ENCODE measurements around the gene ACTL6B.

ACTL6B gene

DNA sequence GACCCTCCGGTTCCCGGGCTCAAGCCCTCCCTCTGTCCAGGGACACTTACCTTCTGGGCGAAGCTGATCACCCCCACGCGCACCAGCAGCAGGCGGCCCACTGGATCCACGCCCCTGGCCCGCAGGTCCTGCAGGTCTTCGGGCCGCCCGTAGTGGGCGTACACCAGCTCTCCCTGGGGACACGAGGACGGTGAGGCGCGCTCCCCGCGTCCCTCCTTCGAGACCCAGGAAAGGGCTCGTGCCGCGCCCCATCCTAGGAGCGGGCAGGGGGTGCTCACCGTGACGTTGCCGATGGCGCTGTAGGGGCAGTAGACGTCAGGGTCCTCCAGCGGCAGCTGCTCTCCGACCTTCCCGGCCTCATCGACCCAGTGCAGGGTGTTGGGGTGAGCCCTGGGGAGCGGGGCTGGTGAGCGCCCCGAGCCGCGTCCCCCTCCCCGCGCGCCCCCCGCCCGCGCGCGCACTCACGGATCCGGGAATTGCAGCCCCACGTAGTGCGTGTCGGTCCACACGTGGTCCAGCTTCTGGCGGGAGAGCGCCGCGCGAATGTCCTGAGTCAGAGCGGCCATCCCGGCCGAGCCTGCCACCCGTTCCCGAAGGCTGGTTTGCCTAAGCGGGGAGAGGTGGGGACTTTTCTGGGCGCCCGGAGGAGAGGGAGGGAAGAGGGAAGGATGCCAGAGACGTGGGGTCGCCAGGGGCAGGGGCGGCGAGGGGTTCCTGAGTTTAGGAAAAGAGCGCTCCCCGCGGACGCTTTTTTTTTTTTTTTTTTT, 23.1 kb downstream of the ACTL6B start:
- no peaks in the 10 kb centered on the region for H3K27me3 ChIP-seq (ENCODE audit: low read depth, low read length)
- no peaks in the 10 kb centered on the region for H3K36me3 ChIP-seq (ENCODE audit: control insufficient read depth in 1 of 2, insufficient read depth in 2 of 2, low read length in 2 of 2)

DNA sequence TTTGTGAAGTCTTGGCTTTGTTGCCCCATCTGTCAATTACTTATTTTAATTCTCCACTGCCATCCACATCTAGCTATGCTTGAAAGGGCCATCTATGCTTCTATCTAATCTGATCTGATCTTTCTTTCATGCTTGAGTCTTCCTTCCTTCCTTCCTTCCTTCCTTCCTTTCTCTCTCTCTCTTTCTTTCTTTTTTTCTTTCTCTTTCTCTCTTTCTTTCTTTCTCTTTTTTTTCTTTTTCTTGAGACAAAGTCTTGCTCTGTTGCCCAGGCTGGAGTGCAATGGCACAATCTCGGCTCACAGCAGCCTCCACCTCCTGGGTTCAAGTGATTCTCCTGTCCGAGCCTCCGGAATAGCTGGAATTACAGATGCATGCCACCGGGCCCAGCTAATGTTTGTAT, 26.2 kb downstream of the ACTL6B start:
- no peaks in the 10 kb centered on the region for H3K27me3 ChIP-seq (ENCODE audit: low read depth, low read length)
- H3K27ac ChIP-seq (ENCODE audit: low read length) = no peak overlapping the region
- peaks cover 0 to 16% of the 10 kb centered on the region in 2 donors for H3K4me1 ChIP-seq (ENCODE audit: control insufficient read depth in 1 of 2, insufficient read depth in 2 of 2, low read length in 2 of 2)
- H3K36me3 ChIP-seq (ENCODE audit: control insufficient read depth in 1 of 2, insufficient read depth in 2 of 2, low read length in 2 of 2) = no peaks in the 10 kb centered on the region
- no peaks in the 10 kb centered on the region for H3K9me3 ChIP-seq (ENCODE audit: control insufficient read depth in 1 of 2, low read length in 2 of 2)
- H3K4me3 ChIP-seq (ENCODE audit: low read depth in 1 of 2, low read length in 2 of 2) = no peak overlapping the region

More for the DNA sequence above, 23.1 kb downstream of the ACTL6B start:
- Histone ChIP-seq H3K4me3 (ENCODE audit: low read depth in 1 of 2, low read length in 2 of 2) (peak overlapping the region; percentile 26 to 61), H3K9me3 (ENCODE audit: control insufficient read depth in 1 of 2, low read length in 2 of 2) (no peaks in the 10 kb centered on the region), H3K27ac (ENCODE audit: low read length) (no peak overlapping the region), H3K4me1 (ENCODE audit: control insufficient read depth in 1 of 2, insufficient read depth in 2 of 2, low read length in 2 of 2) (peaks cover 0 to 8% of the 10 kb centered on the region in 2 donors)

DNA sequence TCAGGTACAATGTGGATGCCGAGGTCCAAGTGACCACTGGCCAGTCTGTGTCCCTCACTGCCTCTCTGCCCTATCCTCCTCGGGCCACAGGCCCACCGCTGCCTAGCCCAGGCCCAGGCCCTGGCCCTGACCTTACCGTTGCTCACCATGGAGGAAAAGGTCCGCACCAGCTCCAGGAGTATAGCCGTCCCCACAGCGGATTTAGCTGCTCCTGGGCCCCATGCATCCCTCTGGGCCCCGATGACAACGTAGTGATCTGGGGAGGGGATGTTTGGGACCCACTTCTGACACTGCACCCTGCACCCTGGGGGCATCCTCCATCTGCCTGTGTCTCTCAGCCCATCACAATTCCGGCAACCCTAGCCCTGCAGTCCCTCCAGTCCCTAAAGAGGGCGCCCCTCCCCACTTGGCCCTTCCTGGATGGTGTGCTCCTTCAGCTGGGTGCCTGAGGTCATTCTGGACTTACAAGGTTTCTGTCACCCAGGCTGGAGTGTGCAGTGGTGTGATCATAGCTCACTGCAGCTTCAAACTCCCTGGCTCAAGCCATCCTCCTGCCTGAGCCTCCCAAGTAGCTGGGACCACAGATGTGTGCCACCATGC, 27.0 kb downstream of the ACTL6B start:
- H3K27me3 ChIP-seq (ENCODE audit: low read depth, low read length) = no peaks in the 10 kb centered on the region
- H3K9me3 ChIP-seq (ENCODE audit: control insufficient read depth in 1 of 2, low read length in 2 of 2) = no peaks in the 10 kb centered on the region

DNA sequence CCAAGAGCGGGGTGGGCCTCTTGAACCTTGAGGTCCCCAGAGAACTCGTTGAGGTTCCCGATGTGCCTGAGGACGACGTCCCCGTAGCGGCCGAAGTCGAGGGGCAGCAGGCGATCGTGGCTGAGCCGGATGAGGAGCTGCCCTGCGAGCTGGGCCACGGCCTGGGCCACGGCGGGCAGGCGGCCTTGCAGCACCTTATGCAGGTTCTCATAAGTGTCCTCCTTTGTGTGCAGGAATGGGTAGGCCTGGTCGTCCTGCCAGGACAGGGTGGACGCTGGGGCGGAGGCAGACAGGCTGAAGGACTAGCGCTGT, 29.1 kb downstream of the ACTL6B start:
- no peaks in the 10 kb centered on the region for H3K9me3 ChIP-seq (ENCODE audit: control insufficient read depth in 1 of 2, low read length in 2 of 2)
- no peaks in the 10 kb centered on the region for H3K27me3 ChIP-seq (ENCODE audit: low read depth, low read length)
- no peak overlapping the region for H3K27ac ChIP-seq (ENCODE audit: low read length)
- peaks cover 0 to 8% of the 10 kb centered on the region in 2 donors for H3K4me1 ChIP-seq (ENCODE audit: control insufficient read depth in 1 of 2, insufficient read depth in 2 of 2, low read length in 2 of 2)
- no peak overlapping the region for H3K4me3 ChIP-seq (ENCODE audit: low read depth in 1 of 2, low read length in 2 of 2)
- no peaks in the 10 kb centered on the region for H3K36me3 ChIP-seq (ENCODE audit: control insufficient read depth in 1 of 2, insufficient read depth in 2 of 2, low read length in 2 of 2)

More for the DNA sequence above, 27.0 kb downstream of the ACTL6B start:
- no peak overlapping the region for H3K27ac ChIP-seq (ENCODE audit: low read length)
- H3K4me3 ChIP-seq (ENCODE audit: low read depth in 1 of 2, low read length in 2 of 2) = no peak overlapping the region
- H3K36me3 ChIP-seq (ENCODE audit: control insufficient read depth in 1 of 2, insufficient read depth in 2 of 2, low read length in 2 of 2) = no peaks in the 10 kb centered on the region
- H3K4me1 ChIP-seq (ENCODE audit: control insufficient read depth in 1 of 2, insufficient read depth in 2 of 2, low read length in 2 of 2) = peaks cover 0 to 16% of the 10 kb centered on the region in 2 donors

DNA sequence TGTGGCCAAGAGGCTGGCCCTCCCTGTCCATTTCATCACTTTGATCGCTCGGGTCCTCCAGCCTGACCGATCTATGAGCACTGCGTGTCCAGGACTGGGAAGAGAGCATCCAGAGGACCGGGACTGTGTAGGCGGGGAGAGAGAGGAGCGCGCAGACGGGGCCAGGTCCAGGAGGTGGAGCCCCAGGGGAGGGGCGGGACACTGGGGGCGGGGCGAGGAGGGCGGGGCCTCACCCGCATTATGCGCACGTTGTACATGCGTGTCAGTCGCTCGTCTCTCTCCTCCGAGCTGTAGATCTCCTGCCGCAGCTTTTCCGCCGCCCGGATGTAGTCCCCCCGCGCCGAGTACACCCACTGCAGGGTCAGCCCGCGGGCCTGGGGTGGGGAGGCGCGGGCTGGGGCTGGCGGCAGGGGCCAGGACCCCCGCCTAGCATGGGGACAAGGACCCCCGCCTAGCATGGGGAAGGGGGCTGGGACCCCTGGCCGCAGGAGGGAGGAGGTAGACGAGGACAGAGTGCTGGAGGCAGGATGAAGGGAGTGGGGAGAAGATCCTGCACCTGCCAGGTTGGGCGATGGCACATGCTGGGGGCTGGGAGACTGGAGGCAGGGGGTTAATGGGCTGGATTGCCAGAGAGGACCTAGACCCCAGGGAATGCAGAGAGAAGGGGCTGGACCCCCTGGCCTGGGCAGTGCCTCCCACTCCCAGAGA, 29.6 kb downstream of the ACTL6B start:
- Histone ChIP-seq H3K9me3 (ENCODE audit: control insufficient read depth in 1 of 2, low read length in 2 of 2) (no peaks in the 10 kb centered on the region), H3K36me3 (ENCODE audit: control insufficient read depth in 1 of 2, insufficient read depth in 2 of 2, low read length in 2 of 2) (no peaks in the 10 kb centered on the region), H3K4me3 (ENCODE audit: low read depth in 1 of 2, low read length in 2 of 2) (peak overlapping the region; percentile 9 to 46), H3K4me1 (ENCODE audit: control insufficient read depth in 1 of 2, insufficient read depth in 2 of 2, low read length in 2 of 2) (peaks cover 0 to 8% of the 10 kb centered on the region in 2 donors), H3K27ac (ENCODE audit: low read length) (no peak overlapping the region), H3K27me3 (ENCODE audit: low read depth, low read length) (no peaks in the 10 kb centered on the region)

DNA sequence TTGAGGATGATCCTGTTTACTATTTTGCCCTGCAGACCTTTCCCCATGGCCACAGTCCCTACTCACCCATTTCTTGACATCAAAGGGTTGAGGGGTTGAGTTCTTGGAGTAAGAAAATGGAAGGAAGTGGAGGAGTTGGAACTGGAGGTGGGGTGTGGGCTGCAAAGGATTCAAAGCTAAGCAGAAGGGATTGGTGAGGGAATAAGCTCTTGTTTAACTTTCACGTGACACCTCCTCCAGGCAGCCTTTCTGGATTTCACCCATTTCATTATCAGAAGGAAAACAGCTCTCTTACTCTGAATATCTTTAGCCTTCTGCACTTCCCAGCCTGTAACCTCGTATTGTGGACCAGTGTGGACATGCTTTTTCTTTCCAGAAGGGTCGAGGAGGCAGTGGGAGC, 30.2 kb downstream of the ACTL6B start:
- no peaks in the 10 kb centered on the region for H3K9me3 ChIP-seq (ENCODE audit: control insufficient read depth in 1 of 2, low read length in 2 of 2)
- H3K4me1 ChIP-seq (ENCODE audit: control insufficient read depth in 1 of 2, insufficient read depth in 2 of 2, low read length in 2 of 2) = peaks cover 0 to 8% of the 10 kb centered on the region in 2 donors
- peak overlapping the region; percentile 9 to 46 for H3K4me3 ChIP-seq (ENCODE audit: low read depth in 1 of 2, low read length in 2 of 2)

DNA sequence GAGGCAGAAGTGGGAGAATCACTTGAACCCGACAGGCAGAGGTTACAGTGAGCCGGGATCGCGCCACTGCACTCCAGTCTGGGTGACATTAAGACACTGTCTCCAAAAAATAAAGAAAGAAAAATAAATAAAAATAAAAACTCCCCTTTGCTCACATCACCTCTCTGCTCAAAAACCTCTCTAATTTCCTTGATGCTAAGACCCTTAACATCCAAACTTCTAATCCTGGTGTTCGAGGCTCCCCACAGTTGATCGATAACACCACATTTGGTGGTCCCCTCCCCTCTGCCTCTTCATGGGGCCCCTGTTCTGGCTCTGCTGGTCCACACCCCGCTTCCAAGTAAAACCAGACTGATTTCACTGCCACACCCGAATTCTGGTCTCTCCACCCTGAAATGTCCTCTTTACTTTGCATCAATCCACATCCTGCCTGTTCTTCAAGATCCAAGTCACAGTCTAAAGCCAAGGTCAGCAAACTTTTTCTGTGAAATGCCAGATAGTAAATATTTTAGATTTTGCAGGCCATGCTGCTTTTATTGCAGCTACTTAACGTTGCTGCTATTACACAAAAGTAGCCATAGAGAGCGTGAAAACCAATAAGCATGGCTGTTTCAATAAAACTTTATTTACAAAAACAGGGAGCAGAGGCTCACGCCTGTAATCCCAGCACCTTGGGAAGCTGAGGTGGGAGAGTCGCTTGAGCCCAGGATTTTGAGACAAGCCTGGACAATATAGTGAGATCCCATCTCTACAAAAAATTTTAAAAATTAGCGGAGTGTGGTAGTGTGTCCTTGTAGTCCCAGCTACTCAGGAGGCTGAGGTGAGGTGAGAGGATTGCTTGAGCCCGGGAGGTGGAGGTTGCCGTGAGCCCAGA, 32.1 kb downstream of the ACTL6B start:
- Histone ChIP-seq H3K4me3 (ENCODE audit: low read depth in 1 of 2, low read length in 2 of 2) (no peak overlapping the region), H3K27me3 (ENCODE audit: low read depth, low read length) (no peaks in the 10 kb centered on the region), H3K4me1 (ENCODE audit: control insufficient read depth in 1 of 2, insufficient read depth in 2 of 2, low read length in 2 of 2) (peaks cover 0 to 8% of the 10 kb centered on the region in 2 donors), H3K9me3 (ENCODE audit: control insufficient read depth in 1 of 2, low read length in 2 of 2) (no peaks in the 10 kb centered on the region), H3K27ac (ENCODE audit: low read length) (no peak overlapping the region), H3K36me3 (ENCODE audit: control insufficient read depth in 1 of 2, insufficient read depth in 2 of 2, low read length in 2 of 2) (no peaks in the 10 kb centered on the region)

More for the DNA sequence above, 30.2 kb downstream of the ACTL6B start:
- Histone ChIP-seq H3K27me3 (ENCODE audit: low read depth, low read length) (no peaks in the 10 kb centered on the region), H3K36me3 (ENCODE audit: control insufficient read depth in 1 of 2, insufficient read depth in 2 of 2, low read length in 2 of 2) (no peaks in the 10 kb centered on the region), H3K27ac (ENCODE audit: low read length) (no peak overlapping the region)

DNA sequence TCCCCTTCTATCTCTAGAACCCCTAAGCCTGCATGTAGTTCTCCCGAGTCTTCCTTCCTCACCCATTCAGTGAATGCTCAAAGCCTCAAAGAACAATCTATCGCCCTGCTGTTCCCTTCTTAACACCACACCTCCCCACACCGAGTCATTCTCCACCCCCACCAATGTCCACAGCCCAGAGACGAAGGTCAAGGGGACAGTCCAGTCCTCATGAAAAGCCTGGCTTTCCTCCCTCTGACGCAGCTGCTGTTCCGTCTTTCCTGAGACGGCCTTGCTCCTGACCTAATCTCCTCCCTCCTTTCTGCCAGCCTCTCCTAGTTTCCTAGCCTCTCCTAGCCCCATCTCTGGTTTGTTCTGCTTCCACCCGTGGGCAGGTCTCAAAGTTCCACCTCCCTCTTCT, 34.7 kb downstream of the ACTL6B start:
- Histone ChIP-seq H3K4me3 (ENCODE audit: low read depth in 1 of 2, low read length in 2 of 2) (no peak overlapping the region), H3K27me3 (ENCODE audit: low read depth, low read length) (no peaks in the 10 kb centered on the region), H3K27ac (ENCODE audit: low read length) (no peak overlapping the region), H3K9me3 (ENCODE audit: control insufficient read depth in 1 of 2, low read length in 2 of 2) (no peaks in the 10 kb centered on the region), H3K4me1 (ENCODE audit: control insufficient read depth in 1 of 2, insufficient read depth in 2 of 2, low read length in 2 of 2) (peaks cover 0 to 3% of the 10 kb centered on the region in 2 donors), H3K36me3 (ENCODE audit: control insufficient read depth in 1 of 2, insufficient read depth in 2 of 2, low read length in 2 of 2) (peaks cover 0 to 2% of the 10 kb centered on the region in 2 donors)

DNA sequence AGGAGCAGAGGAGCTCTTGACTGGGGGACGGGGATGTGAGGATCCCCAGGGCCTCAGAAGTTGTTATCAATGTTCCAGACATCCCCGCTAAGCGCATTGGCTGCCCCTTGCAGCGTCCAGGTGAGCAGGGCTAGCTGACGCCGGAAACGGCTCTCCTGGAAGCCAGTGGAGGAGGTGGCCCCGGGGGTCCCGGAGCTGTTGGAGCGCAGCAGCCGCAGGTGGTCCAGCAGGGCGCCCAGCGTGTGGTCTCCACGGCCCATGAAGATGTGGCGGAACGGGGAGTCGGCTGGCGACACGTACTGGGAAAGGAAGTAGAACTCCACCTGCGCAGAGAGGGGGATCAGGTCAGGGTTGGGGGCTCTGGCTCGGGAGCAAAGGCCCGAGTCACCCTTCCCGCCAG, 35.4 kb downstream of the ACTL6B start:
- Histone ChIP-seq H3K4me3 (ENCODE audit: low read depth in 1 of 2, low read length in 2 of 2) (no peak overlapping the region), H3K27me3 (ENCODE audit: low read depth, low read length) (no peaks in the 10 kb centered on the region), H3K36me3 (ENCODE audit: control insufficient read depth in 1 of 2, insufficient read depth in 2 of 2, low read length in 2 of 2) (peaks cover 0 to 3% of the 10 kb centered on the region in 2 donors), H3K9me3 (ENCODE audit: control insufficient read depth in 1 of 2, low read length in 2 of 2) (no peaks in the 10 kb centered on the region), H3K4me1 (ENCODE audit: control insufficient read depth in 1 of 2, insufficient read depth in 2 of 2, low read length in 2 of 2) (no peaks in the 10 kb centered on the region), H3K27ac (ENCODE audit: low read length) (no peak overlapping the region)

DNA sequence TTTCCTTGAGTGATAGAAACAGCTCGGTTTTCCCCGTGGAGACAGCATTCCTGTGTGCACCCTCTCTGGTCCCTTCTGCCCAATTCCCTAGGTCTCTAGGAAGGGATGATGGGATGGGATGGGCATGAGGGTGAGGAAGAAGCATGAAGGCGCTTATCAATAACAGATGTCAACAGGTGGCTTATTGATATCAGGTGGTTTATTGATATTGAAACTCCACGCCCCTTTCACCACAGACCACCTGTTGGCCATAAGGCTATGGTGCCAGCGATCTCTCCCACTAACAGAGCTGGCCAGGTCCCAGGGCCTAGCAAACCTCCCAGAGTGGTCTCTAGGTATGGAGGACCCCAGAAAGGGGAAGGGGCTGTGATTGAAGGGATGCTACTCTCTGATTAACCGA, 36.0 kb downstream of the ACTL6B start:
- H3K9me3 ChIP-seq (ENCODE audit: control insufficient read depth in 1 of 2, low read length in 2 of 2) = no peaks in the 10 kb centered on the region
- H3K36me3 ChIP-seq (ENCODE audit: control insufficient read depth in 1 of 2, insufficient read depth in 2 of 2, low read length in 2 of 2) = peaks cover 0 to 3% of the 10 kb centered on the region in 2 donors
- no peaks in the 10 kb centered on the region for H3K4me1 ChIP-seq (ENCODE audit: control insufficient read depth in 1 of 2, insufficient read depth in 2 of 2, low read length in 2 of 2)
- no peaks in the 10 kb centered on the region for H3K27me3 ChIP-seq (ENCODE audit: low read depth, low read length)
- no peak overlapping the region for H3K4me3 ChIP-seq (ENCODE audit: low read depth in 1 of 2, low read length in 2 of 2)
- H3K27ac ChIP-seq (ENCODE audit: low read length) = no peak overlapping the region
